GM23338 (cell line): ENCODE data around the gene EML2.

Experiments
- CREB1 ChIP-seq: fragments of 250-450 bp; sonication (Bioruptor Pico); IDR thresholded peaks from 2 replicates; pipeline ENCODE4 v1.5.0; 2020; ENCODE audit warnings: low read depth, mild to moderate bottlenecking, moderate library complexity
- CTCF ChIP-seq, 2 experiments: fragments of 200-600 bp in 1 of 2; sonication (generic) in 1 of 2; conservative IDR thresholded peaks; 2 replicates each; pipeline versions ENCODE4 v1.5.1 to v1.6.1; 2016 to 2017; ENCODE audit warnings: antibody characterized with exemption in 2 of 2, low read depth in 2 of 2, mild to moderate bottlenecking in 2 of 2, moderate library complexity in 1 of 2
- EZH2 ChIP-seq: fragments of 200-600 bp; sonication (generic); IDR thresholded peaks from one replicate; pipeline ENCODE4 v1.8.0; 2017; ENCODE audit warnings: antibody characterized with exemption, mild to moderate bottlenecking, low read depth; ENCODE audit not compliant: unreplicated experiment
- EZH2phosphoT487 ChIP-seq: fragments of 200-600 bp; sonication (generic); IDR thresholded peaks from one replicate; pipeline ENCODE4 v1.8.1; 2018; ENCODE audit warnings: antibody characterized with exemption; ENCODE audit not compliant: unreplicated experiment
- POLR2AphosphoS5 ChIP-seq: IDR thresholded peaks from 2 replicates; pipeline ENCODE4 v1.6.1; 2016; ENCODE audit warnings: antibody characterized with exemption, low read depth
- ZNF114 ChIP-seq: fragments of 250-450 bp; sonication (Bioruptor Pico); IDR thresholded peaks from 2 replicates; pipeline ENCODE4 v1.5.0; 2020; ENCODE audit warnings: mild to moderate bottlenecking, moderate library complexity
- ZNF331 ChIP-seq: fragments of 250-450 bp; sonication (Bioruptor Pico); IDR thresholded peaks from 2 replicates; pipeline ENCODE4 v1.5.0; 2020; ENCODE audit warnings: low read depth, mild to moderate bottlenecking, moderate library complexity
- TF ChIP-seq, protein P1 (sequence below): IDR thresholded peaks from one replicate; pipeline ENCODE4 v1.6.1; 2018; ENCODE audit warnings: antibody characterized with exemption; ENCODE audit not compliant: unreplicated experiment

DNA sequence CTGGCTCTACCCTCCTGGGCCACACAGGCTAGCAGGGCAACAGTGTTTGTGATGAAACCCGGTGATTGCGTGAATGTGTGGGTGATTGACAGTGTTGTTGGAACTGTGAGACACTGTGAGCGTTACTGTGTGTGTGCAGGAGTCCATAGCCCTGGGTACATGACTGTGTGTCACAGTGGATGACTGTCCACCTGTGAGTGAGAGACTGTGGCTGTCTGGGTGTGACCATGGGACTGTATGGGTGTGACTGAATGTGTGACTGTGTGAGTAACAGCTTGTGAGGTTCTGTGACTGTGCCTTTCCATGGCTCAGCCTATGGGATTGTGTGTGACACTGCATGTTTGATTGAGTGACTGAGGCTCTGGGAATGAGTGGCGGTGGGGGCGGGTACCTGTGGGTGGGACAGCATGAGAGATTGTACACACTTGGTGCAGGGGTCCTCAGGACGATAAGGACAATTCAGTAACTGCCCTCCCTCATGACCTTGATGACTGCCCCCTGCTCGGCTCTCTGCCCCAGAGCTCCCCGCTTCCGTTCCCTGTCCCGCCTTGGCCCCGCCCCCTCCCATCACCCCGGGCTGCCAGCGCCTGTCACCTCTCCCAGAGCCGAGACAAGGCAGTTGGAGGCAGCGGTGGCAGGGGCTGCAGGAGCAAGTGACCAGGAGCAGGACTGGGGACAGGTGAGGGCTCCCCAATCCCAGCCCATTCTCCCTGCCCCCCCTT is 28.6 kb upstream of the EML2 start, which contains the start of gene GIPR:
- 0 out of 4 replicates have a peak, but pooled peaks of 1 of the 2 experiments have one; percentile 1 for TF ChIP-seq CTCF (conservative IDR thresholded peaks at IDR 0.05; ENCODE audit: low read depth in 2 of 2)
- no peak for TF ChIP-seq EZH2
- TF ChIP-seq ZNF114 (CRISPR knock-in tag) = no peak
- TF ChIP-seq, protein P1, sequence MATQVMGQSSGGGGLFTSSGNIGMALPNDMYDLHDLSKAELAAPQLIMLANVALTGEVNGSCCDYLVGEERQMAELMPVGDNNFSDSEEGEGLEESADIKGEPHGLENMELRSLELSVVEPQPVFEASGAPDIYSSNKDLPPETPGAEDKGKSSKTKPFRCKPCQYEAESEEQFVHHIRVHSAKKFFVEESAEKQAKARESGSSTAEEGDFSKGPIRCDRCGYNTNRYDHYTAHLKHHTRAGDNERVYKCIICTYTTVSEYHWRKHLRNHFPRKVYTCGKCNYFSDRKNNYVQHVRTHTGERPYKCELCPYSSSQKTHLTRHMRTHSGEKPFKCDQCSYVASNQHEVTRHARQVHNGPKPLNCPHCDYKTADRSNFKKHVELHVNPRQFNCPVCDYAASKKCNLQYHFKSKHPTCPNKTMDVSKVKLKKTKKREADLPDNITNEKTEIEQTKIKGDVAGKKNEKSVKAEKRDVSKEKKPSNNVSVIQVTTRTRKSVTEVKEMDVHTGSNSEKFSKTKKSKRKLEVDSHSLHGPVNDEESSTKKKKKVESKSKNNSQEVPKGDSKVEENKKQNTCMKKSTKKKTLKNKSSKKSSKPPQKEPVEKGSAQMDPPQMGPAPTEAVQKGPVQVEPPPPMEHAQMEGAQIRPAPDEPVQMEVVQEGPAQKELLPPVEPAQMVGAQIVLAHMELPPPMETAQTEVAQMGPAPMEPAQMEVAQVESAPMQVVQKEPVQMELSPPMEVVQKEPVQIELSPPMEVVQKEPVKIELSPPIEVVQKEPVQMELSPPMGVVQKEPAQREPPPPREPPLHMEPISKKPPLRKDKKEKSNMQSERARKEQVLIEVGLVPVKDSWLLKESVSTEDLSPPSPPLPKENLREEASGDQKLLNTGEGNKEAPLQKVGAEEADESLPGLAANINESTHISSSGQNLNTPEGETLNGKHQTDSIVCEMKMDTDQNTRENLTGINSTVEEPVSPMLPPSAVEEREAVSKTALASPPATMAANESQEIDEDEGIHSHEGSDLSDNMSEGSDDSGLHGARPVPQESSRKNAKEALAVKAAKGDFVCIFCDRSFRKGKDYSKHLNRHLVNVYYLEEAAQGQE = no peak
- no peak for TF ChIP-seq EZH2phosphoT487
- no peak for TF ChIP-seq CREB1 (CRISPR knock-in tag)
- TF ChIP-seq ZNF331 (CRISPR knock-in tag) = no peak
- 0 out of 2 replicates have a peak, but pooled peaks have one; percentile 19 for TF ChIP-seq POLR2AphosphoS5
